HTERT RPE-1 (cell line): ENCODE results near the gene BTNL8.

ENCODE experiments used
- in situ Hi-C: fragments of 300-500 bp; cut with MboI; formaldehyde crosslinking; loops from 4 replicates; pipeline ENCODE4 v1.14.3; 2020; ENCODE audit warnings: low sequenced_read_pairs

Gene BTNL8

GRCh38 chr5:180950291-180950949 lies 51.5 kb downstream of the BTNL8 start:
- in situ Hi-C loops: no loop called here

DNA sequence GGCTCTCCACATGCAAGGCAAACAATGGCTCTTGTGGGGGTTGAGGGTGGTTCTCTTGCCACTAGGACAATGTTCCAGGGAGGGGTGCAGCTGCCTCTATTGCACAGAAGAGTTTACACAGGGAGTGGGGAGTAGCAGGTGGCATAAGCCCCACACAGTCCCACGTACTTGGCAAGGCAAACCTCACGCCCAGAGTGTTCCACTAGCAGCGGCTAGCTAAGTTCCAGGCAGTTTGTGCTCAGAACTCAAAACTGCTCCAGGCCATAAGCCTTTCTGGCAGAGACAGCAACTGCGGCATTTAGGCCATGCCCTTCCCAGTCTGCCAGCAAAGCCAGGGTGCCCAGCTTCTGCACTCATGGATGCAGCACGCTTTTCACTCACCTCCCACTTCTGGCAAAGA lies 60.7 kb downstream of the BTNL8 start:
- in situ Hi-C loops: no loop called here

DNA sequence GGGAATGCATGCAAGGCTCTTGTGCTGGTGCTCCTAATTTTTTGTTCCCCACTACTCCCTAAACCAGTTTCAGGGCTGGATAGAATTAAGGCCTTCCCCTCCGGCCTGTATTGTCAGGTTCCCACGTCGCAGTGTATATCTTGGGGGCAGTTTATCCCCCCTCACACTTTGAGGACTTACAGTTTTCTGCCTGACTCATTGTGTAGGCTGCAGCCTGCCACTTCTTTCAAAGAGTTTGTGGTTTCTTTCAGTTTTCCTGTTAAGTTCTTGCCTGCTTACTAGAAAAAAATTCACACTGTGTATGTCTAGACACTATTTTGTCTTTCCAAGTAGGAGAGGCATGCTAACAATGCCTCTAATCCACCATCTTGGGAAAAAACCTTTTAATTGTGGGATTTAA lies 61.2 kb downstream of the BTNL8 start:
- in situ Hi-C loops: no loop called here

DNA sequence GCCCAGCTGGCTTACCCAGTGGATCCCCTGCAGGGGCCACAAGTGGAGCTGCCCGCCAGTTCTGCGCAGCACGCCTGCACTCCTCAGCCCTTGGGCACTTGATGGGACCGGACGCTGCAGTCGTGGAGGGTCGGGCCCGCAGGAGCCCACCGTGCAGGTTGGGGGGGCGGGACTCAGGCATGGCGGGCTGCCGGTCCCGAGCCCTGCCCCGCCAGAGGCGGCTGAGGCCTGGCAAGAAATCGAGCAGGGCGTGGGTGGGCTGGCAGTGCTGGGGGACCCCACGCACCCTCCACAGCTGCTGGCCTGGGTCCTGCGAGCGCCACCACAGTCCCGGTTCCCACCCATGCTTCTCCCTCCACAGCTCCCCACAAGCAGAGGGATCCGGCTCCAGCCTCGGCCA lies 70.4 kb downstream of the BTNL8 start:
- in situ Hi-C loops: no loop called here

DNA sequence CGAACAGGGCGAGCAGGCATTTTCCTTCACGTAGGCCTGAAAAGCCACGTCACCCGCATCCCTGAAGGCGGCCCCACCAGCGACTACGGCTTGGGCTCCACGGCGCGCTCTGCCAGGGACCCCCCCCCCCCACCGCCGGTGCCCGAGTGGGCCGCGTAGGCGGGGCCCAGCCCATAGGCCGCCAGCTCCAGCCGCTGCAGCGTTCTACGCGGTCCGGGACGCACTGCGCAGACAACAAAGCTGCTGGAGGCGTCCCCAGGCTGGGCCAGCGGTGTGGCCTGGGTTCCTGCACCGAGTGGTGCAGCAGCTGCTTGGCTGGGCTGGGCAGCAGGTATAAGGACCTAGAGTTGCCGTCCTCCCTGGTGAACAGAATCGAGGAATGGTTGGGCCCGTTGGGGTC lies 71.4 kb downstream of the BTNL8 start:
- in situ Hi-C loops: no loop called here

GRCh38 chr5:180970875-180971274 lies 71.9 kb downstream of the BTNL8 start:
- in situ Hi-C loops: no loop called here

DNA sequence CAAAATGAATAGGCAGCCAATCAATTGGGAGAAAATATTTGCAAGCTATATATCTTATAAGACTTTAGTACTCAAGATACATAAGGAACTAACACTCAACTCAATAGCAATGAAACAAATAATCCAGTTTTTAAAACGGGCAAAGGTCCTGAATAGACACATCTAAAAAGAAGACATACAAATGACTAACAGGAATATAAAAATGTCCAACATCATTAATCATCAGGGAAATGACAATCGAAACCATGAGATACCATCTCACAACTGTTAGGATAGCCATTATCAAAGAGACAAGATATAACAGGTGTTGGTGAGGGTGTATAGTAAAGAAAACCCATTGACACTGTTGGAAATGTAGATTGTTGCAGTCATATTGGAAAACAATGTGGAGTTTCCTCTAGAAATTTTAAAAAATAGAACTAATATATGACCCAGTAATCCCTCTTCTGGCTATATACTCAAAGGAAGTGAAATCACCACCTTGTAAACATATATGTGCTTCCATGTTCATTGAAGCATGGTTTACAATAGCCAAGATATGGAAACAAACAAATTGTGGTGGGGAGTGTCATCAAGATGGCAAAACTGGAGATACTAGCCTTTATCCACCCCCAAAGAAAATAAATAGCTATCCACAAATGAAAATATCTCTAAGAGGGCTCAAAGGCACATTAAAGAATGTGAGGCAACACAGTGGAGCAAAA lies 75.8 kb downstream of the BTNL8 start:
- in situ Hi-C loops: no loop called here

GRCh38 chr5:180975338-180975737 lies 76.4 kb downstream of the BTNL8 start:
- in situ Hi-C loops: no loop called here

- in situ Hi-C loops: no loop called here
Measured at GRCh38 chr5:180976518-180976917, 77.6 kb downstream of the BTNL8 start.

DNA sequence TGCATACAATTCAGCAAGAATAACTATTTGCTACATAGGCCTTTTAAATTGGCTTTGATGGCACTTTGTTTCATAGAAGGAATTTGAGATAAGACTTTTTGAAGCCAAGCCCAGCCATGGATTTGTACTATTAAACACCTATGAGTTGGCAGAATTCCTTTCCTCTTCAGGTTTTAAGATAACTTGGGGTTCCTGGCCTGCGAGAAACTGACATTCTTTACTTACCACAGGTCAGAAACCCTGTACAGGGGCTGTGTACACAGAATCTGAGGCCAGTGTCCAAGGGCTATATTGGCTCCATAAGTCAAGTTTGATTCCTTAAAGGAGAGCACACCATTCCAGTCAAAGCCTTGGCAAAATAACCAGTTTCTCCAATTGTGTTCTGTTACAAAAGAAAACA lies 78.9 kb downstream of the BTNL8 start:
- in situ Hi-C loops: no loop called here

GRCh38 chr5:180982008-180982741 lies 83.2 kb downstream of the BTNL8 start:
- in situ Hi-C loops: no loop called here

DNA sequence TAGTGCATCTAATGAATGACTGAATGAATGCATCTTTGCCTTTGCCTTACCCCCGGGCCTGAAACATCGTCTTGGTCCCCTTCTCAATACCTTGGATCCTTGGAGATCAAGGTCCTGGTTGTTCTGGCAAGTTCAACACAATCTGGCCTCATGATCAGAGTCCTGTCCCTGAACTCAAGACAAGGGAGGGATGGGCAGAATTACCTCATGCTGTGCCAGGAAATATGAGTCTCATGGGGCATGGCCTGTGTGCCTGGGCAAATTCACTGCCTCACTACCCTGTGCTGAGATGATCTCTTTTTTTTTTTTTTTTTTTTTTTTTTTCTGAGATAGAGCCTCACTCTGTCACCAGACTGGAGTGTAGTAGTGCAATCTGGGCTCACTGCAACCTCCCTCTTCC lies 89.1 kb downstream of the BTNL8 start:
- in situ Hi-C loops: no loop called here

- in situ Hi-C loops: no loop called here
Measured at GRCh38 chr5:180988592-180988991, 89.6 kb downstream of the BTNL8 start, which contains the start of gene BTNL3. BTNL3 (plus strand) TSS chr5:180988846; CDS start chr5:180989029, 183 bp downstream.

DNA sequence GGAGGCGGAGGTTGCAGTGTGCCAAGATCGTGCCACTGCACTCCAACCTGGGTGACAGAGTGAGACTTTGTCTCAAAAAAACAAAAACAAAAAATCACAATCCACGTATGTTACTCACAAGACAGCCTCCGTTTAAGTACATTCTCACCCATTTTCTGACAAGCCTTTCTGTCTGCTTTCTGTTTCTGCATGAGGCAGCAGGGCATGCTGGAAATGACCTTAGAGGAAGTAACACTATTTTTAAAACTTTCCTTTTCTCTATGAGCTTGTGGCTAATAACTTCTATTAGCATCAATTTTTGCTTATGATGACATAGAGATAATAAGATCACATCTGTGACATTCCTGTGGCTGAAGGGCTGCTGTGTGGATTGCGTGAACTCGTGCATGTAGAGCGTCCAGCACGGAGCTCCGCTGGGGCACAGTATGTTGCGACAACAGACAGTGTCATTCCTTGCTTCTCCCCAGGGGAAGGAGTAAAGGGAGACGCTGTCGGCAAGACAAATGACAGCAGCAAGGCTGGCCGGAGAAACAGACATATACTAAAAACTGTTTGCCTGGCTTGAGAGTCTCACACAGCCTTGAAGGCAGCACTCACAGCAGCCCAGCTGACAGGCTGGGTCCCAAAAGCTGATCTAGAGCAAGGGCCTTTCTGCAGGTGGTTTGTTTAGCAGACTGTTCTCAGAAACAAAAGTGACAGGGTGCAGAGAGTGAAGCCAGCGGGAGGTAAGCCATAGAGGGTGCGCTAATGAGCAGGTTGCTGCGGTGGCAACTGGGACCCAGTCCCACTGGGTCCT lies 91.3 kb downstream of the BTNL8 start:
- in situ Hi-C loops: no loop called here

- in situ Hi-C loops: no loop called here
Measured at GRCh38 chr5:180990882-180991242, 91.9 kb downstream of the BTNL8 start.
